Stimulated activated naive CD4-positive, alpha-beta T cell treated with Interleukin-2 at 50 U/mL for 16 hours (primary cell): ENCODE data around the gene PARP2.
A peak's percentile ranks its signal among the peaks of the same experiment; 100 is the strongest.
"Not testable (repeated sequence)": the region's sequence is repeated elsewhere in the genome, so short reads cannot be mapped to it uniquely, and the experiment has no call there.

Source experiments
- DNase-seq: peaks from one replicate; lab custom pipeline; 2025; lab: John Stamatoyannopoulos, UW

The PARP2 gene, protein sequence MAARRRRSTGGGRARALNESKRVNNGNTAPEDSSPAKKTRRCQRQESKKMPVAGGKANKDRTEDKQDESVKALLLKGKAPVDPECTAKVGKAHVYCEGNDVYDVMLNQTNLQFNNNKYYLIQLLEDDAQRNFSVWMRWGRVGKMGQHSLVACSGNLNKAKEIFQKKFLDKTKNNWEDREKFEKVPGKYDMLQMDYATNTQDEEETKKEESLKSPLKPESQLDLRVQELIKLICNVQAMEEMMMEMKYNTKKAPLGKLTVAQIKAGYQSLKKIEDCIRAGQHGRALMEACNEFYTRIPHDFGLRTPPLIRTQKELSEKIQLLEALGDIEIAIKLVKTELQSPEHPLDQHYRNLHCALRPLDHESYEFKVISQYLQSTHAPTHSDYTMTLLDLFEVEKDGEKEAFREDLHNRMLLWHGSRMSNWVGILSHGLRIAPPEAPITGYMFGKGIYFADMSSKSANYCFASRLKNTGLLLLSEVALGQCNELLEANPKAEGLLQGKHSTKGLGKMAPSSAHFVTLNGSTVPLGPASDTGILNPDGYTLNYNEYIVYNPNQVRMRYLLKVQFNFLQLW

GRCh38 chr14:20343092-20343861 is at the start of gene PARP2:
Gene PARP2, plus strand, starts transcription at chr14:20343635. Its CDS starts 7 bp downstream, at chr14:20343642.
- peak; percentile 93 for DNase-seq

DNA sequence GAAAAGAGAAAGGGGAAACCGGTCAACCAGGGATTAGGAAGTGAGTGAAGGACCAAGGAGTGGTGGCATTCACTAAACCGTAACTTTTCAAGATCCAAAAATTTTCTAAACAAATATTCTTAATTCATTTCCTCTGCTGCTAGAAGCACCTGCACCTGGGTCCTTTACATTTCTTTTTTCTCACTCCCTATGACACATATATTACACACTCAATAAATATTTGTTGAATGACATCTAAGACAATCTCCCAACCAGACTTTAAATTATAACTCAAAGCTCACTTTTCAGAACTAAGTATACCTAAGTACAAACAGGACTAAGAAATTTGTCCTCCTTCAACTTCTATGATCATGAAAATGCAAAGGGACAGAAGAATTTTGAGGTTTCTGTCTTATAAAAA is 48.8 kb upstream of the PARP2 start:
- DNase-seq = no peak

DNA sequence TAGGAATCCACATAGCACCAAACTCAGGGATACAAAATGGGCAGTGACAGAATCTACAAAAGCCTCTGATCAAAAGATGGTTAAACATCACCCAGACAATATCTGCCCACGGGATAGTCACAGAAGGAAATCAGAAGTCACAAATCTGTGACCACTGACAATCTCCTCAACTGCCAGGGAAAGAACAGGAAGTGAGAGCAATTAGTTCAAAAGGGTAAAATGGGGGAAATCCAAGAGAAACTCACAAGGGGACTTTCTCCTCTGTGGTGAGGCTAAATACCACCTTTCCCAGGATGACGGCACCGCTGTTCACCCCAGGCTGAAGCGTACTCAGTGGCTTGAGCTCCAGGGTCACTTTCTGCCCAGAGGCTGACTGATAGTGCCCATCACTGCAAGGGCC is 48.4 kb upstream of the PARP2 start:
- no peak for DNase-seq

DNA sequence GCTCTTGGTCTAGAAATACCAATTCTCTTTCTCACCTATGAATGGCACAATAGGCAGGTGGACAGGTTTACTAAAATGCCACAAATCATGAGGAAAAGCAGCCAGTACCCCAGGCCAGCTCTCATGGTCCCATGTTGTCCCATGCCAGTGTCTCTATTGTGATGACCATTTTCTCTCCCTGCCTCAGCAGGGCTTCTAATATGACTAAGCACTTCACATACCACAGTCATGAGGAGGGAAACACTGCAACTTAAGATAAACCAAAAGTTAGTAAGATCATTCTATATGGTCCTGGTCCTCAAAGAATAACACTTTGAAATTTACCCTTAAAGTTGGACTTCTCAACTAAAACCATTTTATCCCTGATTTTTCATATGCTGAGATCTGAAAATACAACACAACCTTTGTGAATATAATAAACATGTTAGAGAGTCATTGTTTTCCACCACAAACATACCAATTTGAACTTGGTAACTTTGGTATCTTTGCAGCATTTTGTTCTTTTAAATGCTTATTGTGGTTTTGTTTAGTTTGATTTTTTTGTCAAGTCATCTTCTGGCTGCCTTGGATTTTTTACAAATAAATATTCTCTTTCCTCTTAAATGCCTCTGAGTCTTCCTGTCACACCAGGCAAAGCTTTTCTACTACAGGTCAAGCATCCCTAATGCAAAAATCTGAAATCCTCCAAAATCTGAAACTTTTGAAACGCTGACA is 41.2 kb upstream of the PARP2 start:
- no peak for DNase-seq

- DNase-seq = peak; percentile 85
These were observed 38.0 kb upstream of the PARP2 start, which contains the start of gene TTC5 for GRCh38 chr14:20305265-20306078. Gene TTC5, minus strand, starts transcription at chr14:20305951. Its CDS starts 14 bp downstream, at chr14:20305937.

DNA sequence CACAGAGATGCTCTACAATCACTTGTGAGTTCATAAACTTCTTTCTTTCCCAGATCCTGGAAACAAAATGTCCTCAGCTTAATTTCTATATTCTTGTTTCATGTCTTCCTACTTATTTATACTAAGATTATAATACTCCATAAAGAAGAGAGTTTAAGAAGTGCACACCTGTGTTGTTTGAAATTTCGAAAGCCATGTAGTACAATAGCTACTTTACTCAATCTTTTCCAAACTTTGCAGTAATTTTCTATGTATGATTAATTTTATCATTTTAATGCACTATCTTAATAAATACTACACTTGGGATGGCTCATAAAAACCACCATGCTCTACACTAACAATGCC is 37.4 kb upstream of the PARP2 start:
- DNase-seq = no peak

GRCh38 chr14:20314026-20314425 is 29.4 kb upstream of the PARP2 start:
- DNase-seq = no peak

- no peak for DNase-seq
These were observed 25.7 kb upstream of the PARP2 start for GRCh38 chr14:20317720-20318119.

GRCh38 chr14:20327005-20327869 is 16.2 kb upstream of the PARP2 start:
- no peak for DNase-seq

DNA sequence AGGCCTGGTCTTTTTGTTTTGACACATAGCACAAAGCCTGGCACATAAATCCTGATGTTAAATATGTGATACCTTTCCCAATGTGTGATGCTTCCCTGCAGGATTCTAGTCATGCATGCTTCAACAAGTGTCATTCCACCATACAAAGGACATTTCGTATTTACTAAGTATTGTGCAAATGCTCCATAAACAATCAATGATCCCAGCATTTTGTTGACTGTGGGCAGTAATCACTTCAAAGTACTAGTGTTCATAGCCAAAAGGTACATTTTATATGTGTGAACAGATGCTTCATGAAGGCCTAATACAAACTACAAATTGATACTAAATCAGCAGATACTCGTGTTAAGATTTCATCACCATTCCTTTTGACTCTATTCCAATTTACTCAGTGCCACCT is 14.7 kb upstream of the PARP2 start:
- no peak for DNase-seq

GRCh38 chr14:20329355-20329754 is 14.1 kb upstream of the PARP2 start:
- DNase-seq = no peak

- DNase-seq = no peak
These were observed 12.3 kb upstream of the PARP2 start for GRCh38 chr14:20331053-20331613.

GRCh38 chr14:20332431-20332787 is 11.0 kb upstream of the PARP2 start:
- DNase-seq = no peak

GRCh38 chr14:20332788-20333493 is 10.5 kb upstream of the PARP2 start, which contains the start of gene CCNB1IP1:
Gene CCNB1IP1, minus strand, starts transcription at chr14:20333279. Its CDS starts 16,756 bp downstream, at chr14:20316523.
- peak; percentile 21 for DNase-seq

DNA sequence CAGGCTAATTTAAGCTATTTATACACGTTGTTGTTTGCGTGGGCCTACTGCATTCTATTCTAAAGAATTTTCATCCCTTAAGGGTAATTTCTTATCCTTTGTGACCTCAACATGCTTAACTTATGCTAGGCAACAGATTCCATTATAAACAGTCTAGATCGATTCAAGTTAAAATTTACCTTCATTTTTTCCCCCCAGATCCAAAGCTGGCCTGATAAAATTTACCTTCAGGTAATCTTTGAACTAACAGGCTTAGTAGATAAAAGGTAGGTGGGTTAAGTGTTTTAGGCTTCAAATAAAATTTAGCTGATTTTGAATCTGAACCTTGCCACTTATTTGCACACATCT is 10.0 kb upstream of the PARP2 start:
- no peak for DNase-seq

DNA sequence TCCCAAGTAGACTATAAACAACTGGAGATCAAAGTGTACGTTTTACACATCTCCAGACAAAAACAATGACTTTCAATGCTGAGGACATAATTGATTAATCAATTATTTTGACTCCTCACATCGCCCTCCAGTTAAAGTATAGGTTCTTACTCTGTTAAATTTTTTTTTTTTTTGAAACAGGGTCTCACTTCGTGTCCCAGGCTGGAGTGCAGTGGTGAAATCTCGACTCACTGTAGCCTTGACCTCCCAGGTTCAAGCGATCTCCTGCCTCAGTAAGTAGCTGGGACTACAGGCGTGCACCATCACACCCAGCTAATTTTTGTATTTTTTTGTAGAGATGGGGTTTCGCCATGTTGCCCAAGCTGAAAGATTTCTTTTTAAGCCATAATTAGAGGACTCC is 9.4 kb upstream of the PARP2 start:
- DNase-seq = no peak

- DNase-seq = not testable (repeated sequence)
These were observed 2.4 kb upstream of the PARP2 start for GRCh38 chr14:20341032-20341431.

- DNase-seq = no peak
These were observed 1.8 kb upstream of the PARP2 start for GRCh38 chr14:20341646-20342045.

DNA sequence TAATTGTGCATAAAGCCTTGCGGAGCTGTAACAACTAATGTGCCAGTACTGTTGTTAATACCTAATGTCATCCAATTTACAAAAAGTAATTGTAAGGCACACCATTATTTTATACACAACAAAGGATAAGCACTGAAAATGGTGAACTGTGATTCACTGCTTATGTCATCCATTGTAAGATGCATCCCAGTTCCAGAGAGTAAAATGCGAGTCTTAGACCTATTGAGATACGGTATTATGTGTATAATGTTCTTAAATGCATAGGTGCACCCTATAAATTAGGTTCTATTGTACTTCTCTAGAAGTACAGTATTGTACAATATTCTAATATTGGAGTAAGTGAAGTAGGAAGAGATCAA is 406 bp downstream of the PARP2 start:
- DNase-seq = no peak

DNA sequence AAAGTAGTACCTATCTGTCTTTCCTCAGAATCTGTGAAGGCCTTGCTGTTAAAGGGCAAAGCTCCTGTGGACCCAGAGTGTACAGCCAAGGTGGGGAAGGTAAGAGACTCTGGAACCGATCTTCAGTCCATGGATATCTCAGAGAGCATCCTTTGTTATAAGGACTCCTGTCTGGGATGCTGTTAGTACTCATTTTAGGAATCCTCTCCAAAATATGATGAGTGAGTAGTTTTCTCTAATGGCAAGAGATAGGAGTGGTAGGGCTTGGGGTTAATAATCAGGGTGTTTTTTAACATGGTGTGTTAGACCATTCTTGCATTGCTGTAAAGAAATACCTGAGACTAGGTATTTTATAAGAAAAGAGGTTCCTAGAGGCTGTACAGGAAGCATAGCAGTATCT is 1.9 kb downstream of the PARP2 start:
- no peak for DNase-seq
